HTERT RPE-1 (cell line): ENCODE data around the gene MSANTD2.

Source experiments
- in situ Hi-C: fragments of 300-500 bp; cut with MboI; formaldehyde crosslinking; loops from 4 replicates; pipeline ENCODE4 v1.14.3; 2020; ENCODE audit warnings: low sequenced_read_pairs

The MSANTD2 gene

GRCh38 chr11:124754710-124755109 is 45.5 kb downstream of the MSANTD2 start:
- in situ Hi-C loops = no loop called here

DNA sequence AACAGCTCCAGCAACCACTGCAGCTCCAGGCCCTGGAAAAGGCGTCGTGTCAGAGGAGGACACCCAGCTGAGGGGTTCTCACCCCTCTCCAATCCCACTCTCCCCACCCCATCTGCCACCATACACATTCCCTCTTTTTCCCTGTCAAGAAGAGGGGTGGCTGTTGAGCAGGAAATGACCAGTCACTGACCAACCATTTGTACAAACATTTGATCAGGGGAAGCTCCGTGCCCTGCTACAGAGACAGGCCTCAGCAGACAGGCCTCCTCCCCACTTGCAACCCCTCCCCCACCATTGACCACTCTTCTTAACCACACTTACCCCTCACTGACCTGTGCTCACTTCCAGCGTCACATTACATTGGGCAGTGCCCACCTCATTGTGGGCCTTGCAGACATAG is 45.9 kb downstream of the MSANTD2 start:
- in situ Hi-C loops = no loop called here

- in situ Hi-C loops = no loop called here
Observed at GRCh38 chr11:124753624-124754023, 46.6 kb downstream of the MSANTD2 start.

GRCh38 chr11:124753205-124753604 is 47.0 kb downstream of the MSANTD2 start:
- in situ Hi-C loops = no loop called here

GRCh38 chr11:124752471-124753102 is 47.6 kb downstream of the MSANTD2 start:
- in situ Hi-C loops = no loop called here

- in situ Hi-C loops = no loop called here
Observed at GRCh38 chr11:124751741-124752470, 48.3 kb downstream of the MSANTD2 start, which contains the start of gene VSIG2. Gene VSIG2 (minus strand): TSS chr11:124752255. CDS start chr11:124752137, 118 bp downstream.

GRCh38 chr11:124751391-124751740 is 48.8 kb downstream of the MSANTD2 start:
- in situ Hi-C loops = no loop called here

DNA sequence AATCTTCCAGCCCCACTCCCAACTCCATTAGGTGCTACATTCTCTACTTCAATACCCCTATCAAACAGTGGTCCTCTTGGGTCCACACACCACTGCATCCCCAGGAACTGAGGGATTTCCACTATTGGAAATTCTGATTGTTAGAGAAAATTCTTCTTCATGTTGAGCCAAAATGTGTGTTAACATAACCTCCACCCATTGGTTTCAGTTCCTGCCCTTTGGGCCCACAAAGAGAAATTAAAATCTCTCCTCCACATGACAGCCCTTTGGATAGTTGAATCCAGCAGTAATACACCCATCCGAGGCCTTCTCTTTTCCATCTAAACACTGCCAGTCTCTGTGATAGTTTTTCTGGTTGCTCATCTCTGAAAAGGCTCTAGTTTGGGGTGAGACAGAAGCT is 50.3 kb downstream of the MSANTD2 start:
- in situ Hi-C loops = no loop called here

DNA sequence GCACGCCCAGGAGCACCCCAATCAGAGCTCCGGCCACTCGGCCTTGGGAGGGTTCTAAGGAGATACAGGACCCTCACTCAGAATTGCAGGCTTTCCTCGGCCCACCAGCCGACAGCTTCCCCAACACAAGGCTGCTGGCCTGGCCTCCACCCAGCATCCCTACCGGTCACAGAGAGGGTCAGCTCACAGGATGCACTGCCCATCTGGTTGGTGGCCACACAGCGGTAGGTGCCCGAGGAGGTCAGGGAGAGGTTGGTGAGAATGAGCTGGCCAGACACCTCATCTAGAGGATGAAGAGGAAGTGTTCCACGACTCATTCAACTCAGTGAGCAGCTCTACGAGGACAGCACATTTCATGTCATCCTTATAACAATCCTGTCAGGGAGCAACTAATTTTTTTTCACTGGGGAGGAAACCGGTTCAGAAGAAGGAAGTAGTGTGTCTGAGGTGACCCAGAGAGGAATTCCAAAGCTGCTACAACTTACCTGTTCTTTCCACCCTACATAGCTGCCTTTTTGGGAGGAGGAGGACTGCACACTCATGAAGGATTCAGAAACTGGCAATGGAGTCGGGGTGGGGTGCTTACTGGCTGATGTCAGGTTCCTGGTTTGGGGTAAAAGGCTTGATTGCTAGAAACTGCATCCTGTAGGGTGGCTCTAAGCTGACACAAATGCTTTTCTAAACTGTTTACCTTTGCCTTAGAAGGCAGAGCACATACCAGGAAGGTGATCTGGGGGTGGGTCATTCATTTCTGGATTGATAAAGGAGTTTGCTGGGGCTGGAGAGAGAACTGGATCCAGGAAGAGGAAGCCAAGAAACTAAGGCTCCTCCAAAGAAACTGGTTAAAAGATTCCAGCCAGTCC is 51.5 kb downstream of the MSANTD2 start:
- in situ Hi-C loops = no loop called here

- in situ Hi-C loops = no loop called here
Observed at GRCh38 chr11:124748100-124748418, 52.1 kb downstream of the MSANTD2 start.

GRCh38 chr11:124747406-124748099 is 52.7 kb downstream of the MSANTD2 start:
- in situ Hi-C loops = no loop called here

GRCh38 chr11:124746621-124747243 is 53.5 kb downstream of the MSANTD2 start:
- in situ Hi-C loops = no loop called here

DNA sequence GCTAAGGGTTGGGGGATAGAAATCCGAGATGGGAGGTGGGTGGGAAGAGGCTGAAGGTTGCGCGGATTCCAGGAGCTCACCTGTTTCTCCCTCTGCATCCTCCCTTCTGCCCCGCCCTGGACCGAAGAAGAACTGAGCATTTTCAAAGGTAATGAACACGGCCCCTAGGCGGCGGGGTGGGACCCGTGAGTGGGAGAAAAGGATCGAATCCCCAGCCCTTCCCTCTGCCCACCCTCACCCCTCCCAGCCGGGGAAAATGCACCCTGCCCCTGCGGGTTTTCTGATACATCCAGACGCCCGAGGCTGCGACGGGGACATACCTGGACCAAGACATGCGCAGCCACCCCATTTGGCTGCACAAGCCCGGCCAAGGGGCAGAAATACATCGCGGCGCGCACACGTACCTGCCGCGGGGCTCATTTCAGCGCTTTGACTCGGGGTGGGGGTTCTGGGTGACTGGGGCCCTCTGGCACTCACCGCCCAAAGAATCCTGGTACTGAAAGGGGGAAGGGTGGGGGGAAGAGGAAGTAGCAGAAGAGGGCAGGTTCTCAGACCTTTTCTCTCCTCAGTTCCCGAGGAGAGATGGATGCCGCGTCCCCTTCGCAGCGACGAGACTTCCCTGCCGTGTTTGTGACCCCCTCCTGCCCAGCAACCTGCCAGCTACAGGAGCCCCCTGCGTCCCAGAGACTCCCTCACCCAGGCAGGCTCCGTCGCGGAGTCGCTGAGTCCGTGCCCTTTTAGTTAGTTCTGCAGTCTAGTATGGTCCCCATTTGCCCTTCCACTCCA is 54.2 kb downstream of the MSANTD2 start:
- in situ Hi-C loops = no loop called here

- in situ Hi-C loops = no loop called here
Observed at GRCh38 chr11:124745270-124745834, 54.9 kb downstream of the MSANTD2 start.

DNA sequence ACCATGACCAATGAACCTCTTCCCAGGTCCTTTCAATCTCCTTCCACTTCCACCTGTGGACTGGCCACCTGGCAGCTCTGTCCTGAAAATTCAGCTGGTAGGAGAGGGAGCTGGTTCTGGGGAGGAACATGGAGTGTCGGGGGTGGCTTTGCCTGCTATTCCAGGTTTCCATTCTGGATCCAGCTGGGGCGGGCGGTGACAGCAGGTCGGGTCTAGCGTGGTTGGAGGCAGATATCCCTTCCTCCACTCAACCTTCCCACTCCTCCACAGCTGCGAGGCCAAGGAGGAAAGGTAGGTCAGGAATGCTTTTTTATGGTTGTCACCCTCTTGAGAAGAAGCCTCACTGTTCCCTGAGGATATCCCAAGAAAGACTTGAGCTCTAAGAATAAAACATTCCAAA is 57.2 kb downstream of the MSANTD2 start:
- in situ Hi-C loops = no loop called here

DNA sequence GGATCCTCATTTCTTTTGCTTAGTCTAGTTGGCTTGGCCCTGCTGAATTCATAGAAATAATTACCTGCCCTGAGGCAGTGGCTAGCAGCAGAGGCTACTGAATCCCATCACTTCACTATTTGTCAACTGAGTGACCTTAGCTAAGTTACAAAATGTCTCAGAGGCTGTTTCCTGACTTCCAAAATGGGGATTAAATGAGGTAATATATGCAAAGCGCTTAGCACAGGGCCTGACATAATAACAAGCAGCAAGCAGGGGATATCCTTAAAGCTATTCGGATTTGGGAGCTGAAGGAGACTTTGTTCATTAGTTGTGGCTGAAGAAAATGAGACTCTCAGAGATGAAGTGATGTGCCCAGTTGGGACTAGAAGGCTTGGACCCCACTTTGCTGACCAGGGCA is 57.7 kb downstream of the MSANTD2 start:
- in situ Hi-C loops = no loop called here

DNA sequence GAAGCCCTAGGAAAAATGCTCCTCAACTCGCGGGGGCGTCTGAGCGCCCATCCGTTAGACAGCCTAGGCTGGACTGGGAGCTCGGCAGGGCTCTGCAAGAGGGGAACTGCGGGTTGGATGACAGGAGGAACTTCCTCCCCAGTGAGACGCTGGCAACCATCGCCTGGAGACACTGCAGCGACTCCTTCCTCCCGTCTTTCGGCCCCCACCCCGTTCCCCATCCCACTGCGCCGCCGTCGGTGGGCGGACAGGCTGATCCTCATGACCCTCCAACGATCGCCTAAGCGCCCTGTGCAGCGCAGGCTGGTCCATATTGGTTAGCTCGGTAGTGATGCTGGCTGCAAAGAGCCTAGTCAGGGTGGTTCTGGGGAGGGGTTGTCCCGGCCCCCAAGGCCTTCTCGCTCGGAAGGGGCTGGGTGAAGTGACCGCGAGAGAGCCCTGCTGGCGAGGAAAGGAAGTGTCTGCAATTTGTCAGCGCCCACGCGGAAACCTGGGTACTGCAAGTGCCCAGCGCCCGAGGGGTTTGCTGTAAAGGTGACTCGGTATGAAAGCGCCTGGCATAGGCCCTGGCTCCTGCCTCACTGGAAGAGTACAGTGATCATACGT is 59.8 kb downstream of the MSANTD2 start:
- in situ Hi-C loops = no loop called here

DNA sequence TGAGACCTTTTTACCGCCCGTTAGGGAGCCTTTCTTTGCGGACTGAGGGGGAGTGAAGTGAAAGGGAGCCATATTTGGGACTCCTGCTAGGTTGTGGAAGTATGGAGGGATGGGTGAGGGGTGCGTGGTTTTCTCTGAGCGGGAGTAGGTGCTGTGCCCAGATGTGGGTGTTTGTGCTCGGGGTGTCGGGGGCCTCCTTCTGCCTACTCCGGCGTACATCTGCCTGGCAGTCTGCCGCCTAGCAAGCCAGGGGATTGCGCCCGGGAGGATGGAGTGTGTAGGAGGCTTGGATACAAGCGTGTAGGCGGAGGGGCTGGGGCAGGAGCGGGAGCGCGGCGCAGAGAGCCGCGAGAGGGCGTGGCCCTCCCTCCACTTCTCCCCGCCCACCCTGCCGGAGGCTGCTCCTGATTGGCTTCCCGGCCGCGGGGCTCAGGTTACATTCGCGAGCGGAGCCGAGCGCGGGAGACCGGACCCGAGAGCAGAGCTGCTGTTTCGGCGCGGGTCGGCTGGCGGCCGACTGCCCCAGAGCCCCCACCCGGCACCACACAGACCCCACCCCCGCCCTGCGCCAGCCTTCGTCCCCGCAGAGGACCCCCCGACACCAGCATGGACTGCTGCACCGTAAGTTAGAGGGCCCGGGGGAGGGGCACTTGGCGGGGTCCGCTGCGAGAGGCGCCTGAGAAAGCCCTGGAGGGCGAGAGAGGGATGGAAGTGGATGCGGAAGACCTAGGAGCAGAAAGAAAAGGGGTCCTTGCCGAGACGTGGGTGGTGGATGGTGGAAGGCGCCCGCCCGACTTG is 60.5 kb downstream of the MSANTD2 start, which contains the start of gene NRGN:
NRGN (plus strand) TSS at position 464 of the 798 bp plus-strand sequence; CDS start at position 607, 143 bp downstream.
- in situ Hi-C loops = no loop called here
